Activated CD8-positive, alpha-beta T cell treated with anti-CD3 and anti-CD28 coated beads, Interleukin-2, amount 10 ng/mL, durations not matched to agents 7 days and 5 days (primary cell): ENCODE results near the gene CSNK1G2. TPM values are rescaled to one million over a fixed set of nuclear protein-coding genes. Genes with fewer than 3 reads are reported as not detected.

Experiments used
- ATAC-seq: fragments of 150-1000 bp; cut with Tn5 transposase; one replicate; pipeline ENCODE4 v1.10.0; 2021; ENCODE audit warnings: moderate library complexity
- CTCF ChIA-PET: fragments of 350-600 bp; sonication (Branson Sonifier 250); formaldehyde crosslinking; loops from one replicate; lab custom pipeline; 2021; ENCODE audit warnings: antibody characterized with exemption; lab: Charles Lee
- POLR2A ChIA-PET: fragments of 350-600 bp; sonication (Branson Sonifier 250); formaldehyde crosslinking; loops from one replicate; lab custom pipeline; 2021; ENCODE audit warnings: antibody characterized with exemption; lab: Charles Lee
- DNase-seq: peaks from one replicate; pipeline ENCODE4 v3.0.0-alpha.2; 2020
- H3K27ac Mint-ChIP-seq: one replicate; pipeline ENCODE4 v1.8.0; 2021; ENCODE audit warnings: mild to moderate bottlenecking, mixed read lengths
- H3K27me3 Mint-ChIP-seq: one replicate; pipeline ENCODE4 v1.8.0; 2021; ENCODE audit warnings: low read depth, mixed read lengths
- H3K36me3 Mint-ChIP-seq: one replicate; pipeline ENCODE4 v1.8.0; 2021; ENCODE audit warnings: low read depth, mixed read lengths
- H3K4me1 Mint-ChIP-seq: one replicate; pipeline ENCODE4 v1.8.0; 2021; ENCODE audit warnings: low read depth, mixed read lengths
- H3K4me3 Mint-ChIP-seq: one replicate; pipeline ENCODE4 v1.8.0; 2021; ENCODE audit warnings: mild to moderate bottlenecking, mixed read lengths
- H3K9me3 Mint-ChIP-seq: one replicate; pipeline ENCODE4 v1.8.0; 2022; ENCODE audit warnings: mixed read lengths; ENCODE audit not compliant: insufficient read depth
- total RNA-seq, 2 experiments: library from RNA; stranded (reverse); gene quantifications; one replicate each; pipeline ENCODE4 v1.2.3, GENCODE V29; 2021

CSNK1G2 gene
- total RNA-seq, 2 experiments from 2014 or later: 103 to 105 TPM

DNA sequence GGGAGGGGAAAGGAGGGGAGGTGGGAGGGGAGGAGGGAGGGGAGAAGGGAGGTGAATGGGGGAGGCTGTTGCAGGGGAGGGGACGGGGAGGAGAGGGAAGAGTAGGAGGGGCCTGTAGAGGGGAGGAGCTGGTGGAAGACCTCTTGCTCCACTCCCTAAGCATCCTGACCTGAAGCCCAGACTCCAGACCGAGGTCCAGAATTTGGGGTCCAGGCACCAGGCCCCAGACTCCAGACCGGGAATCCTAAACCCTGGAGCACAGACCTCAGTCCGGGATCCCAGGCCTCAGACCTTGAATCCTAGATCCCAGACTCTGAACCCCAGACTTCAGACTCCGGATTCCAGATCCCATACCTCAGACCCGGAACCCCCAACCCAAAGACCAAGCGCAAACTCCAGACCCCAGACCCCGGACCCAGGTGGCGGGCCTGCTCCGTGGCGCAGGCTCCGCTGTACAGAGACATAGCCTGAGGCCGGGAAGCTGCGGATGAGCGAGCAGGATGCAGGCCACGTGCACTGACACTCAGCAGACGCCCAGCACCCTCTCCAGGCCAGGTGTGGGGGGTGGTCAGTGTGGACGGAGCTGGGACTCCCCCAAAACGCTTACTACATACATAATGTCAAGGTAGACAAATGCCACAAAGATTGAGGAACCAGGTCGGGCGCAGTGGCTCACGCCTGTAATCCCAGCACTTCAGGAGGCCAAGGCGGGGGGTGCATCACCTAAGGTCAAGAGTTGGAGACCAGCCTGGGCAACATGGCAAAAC lies 75.3 kb downstream of the CSNK1G2 start:
- Mint-ChIP-seq H3K4me1 (peaks cover 16% of the 10 kb centered on the region), H3K4me3 (peak overlapping the region; percentile 55), H3K27me3 (no peaks in the 10 kb centered on the region), H3K36me3 (peaks cover 9% of the 10 kb centered on the region), H3K9me3 (no peaks in the 10 kb centered on the region), H3K27ac (no peak overlapping the region)
- ChIA-PET POLR2A (interaction anchor here (0.6 kb wide), 1 partner anchor 79 kb away, joined by 3 read pairs; no protein-coding TSS in a partner anchor), CTCF (no interaction called here)
- no peak for ATAC-seq
- DNase-seq: peak; percentile 75

DNA sequence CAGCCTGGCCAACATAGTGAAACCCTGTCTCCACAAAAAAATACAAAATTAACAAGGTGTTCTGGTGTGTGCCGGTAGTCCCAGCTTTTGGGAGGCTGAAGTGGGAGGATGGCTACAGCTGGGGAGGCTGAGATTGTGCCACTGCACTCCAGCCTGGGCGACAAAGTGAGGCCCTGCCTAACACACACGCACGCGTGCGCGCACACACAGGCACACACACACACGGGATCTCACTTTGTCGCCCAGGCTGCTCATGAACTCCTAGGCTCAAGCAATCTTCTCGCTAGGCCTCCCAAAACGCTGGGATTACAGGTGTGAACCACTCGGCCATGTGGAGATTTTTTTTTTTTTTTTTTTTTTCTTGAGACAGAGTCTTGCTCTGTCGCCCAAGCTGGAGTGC lies 77.8 kb downstream of the CSNK1G2 start:
- no peak overlapping the region for H3K27ac Mint-ChIP-seq
- no peak for DNase-seq
- H3K9me3 Mint-ChIP-seq: no peaks in the 10 kb centered on the region
- H3K4me3 Mint-ChIP-seq: no peak overlapping the region
- POLR2A ChIA-PET: interaction anchor here (0.6 kb wide), 1 partner anchor 266 kb away, joined by 3 read pairs; no protein-coding TSS in a partner anchor
- CTCF ChIA-PET: interaction anchor here (1.1 to 2.7 kb wide), 12 partner anchors 9 to 136 kb away, joined by 3 to 15 read pairs (median 3); no protein-coding TSS in a partner anchor
- ATAC-seq: no peak
- H3K27me3 Mint-ChIP-seq: peaks cover 3% of the 10 kb centered on the region
- no peaks in the 10 kb centered on the region for H3K36me3 Mint-ChIP-seq
- peaks cover 14% of the 10 kb centered on the region for H3K4me1 Mint-ChIP-seq

DNA sequence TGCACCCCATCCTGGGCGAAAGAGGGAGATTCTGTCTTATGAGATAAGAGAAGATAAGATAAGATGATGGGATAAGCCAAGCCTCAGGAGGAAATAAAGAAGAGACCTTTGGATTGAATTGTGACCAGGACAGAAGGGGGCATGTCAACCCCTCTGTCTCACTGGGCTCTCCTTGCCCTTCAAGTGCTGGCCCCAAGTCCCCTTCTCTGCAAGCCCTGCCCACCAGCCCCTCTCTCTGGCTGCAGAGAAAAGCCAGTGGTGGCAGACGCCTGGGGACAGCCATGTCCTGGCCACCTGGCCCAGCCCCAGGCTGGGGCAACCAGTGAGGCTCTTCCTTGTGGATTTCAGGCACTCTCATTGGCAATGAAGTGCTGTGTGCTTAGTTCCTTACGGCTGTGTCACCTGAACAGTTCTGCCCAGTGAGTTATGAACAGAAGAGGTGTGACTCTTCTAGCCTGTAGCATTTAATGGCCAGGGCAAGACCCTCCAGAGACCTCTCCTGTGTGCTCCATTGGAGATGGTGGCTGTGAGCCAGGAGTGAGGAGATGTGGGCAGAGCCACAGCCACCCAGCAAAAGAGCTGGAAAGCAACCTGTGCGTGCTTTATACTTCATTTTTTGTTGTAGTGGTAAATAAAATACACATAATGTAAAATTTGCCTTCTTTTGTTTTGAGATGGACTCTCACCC lies 80.6 kb downstream of the CSNK1G2 start:
- H3K4me3 Mint-ChIP-seq: no peak overlapping the region
- peaks cover 4% of the 10 kb centered on the region for H3K4me1 Mint-ChIP-seq
- H3K27ac Mint-ChIP-seq: no peak overlapping the region
- peaks cover 3% of the 10 kb centered on the region for H3K27me3 Mint-ChIP-seq
- H3K36me3 Mint-ChIP-seq: no peaks in the 10 kb centered on the region
- no peak for DNase-seq
- no peak for ATAC-seq
- peaks cover 3% of the 10 kb centered on the region for H3K9me3 Mint-ChIP-seq
- CTCF ChIA-PET: interaction anchor here (2.4 kb wide), 1 partner anchor 48 kb away, joined by 17 read pairs; no protein-coding TSS in a partner anchor
- POLR2A ChIA-PET: no interaction called here

DNA sequence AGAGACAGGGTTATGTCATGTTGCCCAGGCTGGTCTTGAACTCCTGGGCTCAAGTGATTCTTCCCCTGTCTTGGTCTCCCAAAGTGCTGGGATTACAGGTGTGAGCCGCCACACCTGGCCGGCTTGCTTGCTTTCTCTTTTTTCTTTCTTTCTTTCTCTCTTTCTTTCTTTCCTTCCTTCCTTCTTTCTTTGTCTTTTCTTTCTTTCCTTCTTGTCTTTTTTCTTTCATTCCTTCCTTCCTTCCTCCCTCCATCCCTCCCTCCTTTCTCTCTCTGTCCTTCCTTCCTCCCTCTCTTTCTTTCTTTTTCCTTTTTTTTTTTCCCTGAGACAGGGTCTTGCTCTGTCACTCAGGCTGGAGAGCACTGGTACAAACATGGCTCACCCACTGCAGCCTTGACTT lies 81.3 kb downstream of the CSNK1G2 start:
- Mint-ChIP-seq H3K27me3 (peaks cover 3% of the 10 kb centered on the region), H3K27ac (peak overlapping the region; percentile 46), H3K36me3 (no peaks in the 10 kb centered on the region)

DNA sequence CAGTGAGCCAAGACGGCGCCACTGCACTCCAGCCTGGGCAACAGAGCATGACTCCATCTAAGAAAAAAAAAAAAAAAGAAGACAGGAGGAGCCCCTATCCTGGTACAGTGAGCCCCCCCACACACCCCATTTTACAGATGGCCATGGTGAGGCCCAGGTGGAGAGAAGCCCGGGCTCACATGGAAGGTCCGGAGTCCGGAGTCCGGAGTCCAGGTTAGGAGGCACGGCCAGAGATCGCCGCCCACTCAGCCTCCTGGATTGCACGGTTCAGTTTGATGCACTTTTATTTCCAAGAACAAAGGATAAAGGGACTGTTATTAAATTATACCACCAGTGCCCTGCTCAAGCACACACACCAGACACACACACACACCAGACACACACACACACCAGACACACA lies 85.8 kb downstream of the CSNK1G2 start:
- no peak overlapping the region for H3K4me3 Mint-ChIP-seq
- POLR2A ChIA-PET: no interaction called here
- ATAC-seq: no peak
- no peaks in the 10 kb centered on the region for H3K36me3 Mint-ChIP-seq
- H3K9me3 Mint-ChIP-seq: peaks cover 3% of the 10 kb centered on the region
- CTCF ChIA-PET: no interaction called here
- peaks cover 7% of the 10 kb centered on the region for H3K4me1 Mint-ChIP-seq
- H3K27me3 Mint-ChIP-seq: peaks cover under 1% of the 10 kb centered on the region
- no peak overlapping the region for H3K27ac Mint-ChIP-seq
- no peak for DNase-seq

More for the DNA sequence above, 81.3 kb downstream of the CSNK1G2 start:
- DNase-seq (no peak), ATAC-seq (no peak)
- ChIA-PET CTCF (no interaction called here), POLR2A (interaction anchor here (1.3 kb wide), 1 partner anchor 62 kb away, joined by 7 read pairs; no protein-coding TSS in a partner anchor)
- Mint-ChIP-seq H3K9me3 (peaks cover 3% of the 10 kb centered on the region), H3K4me1 (peaks cover 5% of the 10 kb centered on the region), H3K4me3 (no peak overlapping the region)

DNA sequence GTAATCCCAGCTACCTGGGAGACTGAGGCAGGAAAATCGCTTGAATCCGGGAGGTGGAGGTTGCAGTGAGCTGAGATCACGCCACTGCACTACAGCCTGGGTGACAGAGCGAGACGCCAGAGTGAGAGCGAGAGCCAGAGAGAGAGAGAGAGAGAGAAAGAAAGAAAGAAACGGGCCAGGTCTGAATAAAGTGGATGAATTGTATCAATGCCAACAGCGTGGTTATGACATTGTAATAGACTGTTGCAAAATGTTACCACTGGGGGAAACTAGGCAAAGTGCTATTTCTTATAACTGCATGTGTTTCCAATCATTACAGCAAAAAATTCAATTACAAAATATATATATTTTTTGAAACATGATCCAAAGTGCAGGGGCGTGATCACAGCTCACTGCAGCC lies 86.4 kb downstream of the CSNK1G2 start:
- peaks cover 3% of the 10 kb centered on the region for H3K9me3 Mint-ChIP-seq
- H3K27ac Mint-ChIP-seq: no peak overlapping the region
- no peak for DNase-seq
- peaks cover 13% of the 10 kb centered on the region for H3K4me1 Mint-ChIP-seq
- no peak overlapping the region for H3K4me3 Mint-ChIP-seq
- CTCF ChIA-PET: interaction anchor here (1.2 to 1.3 kb wide), 2 partner anchors 8 to 26 kb away, joined by 3 to 4 read pairs; no protein-coding TSS in a partner anchor
- H3K27me3 Mint-ChIP-seq: no peaks in the 10 kb centered on the region
- POLR2A ChIA-PET: no interaction called here
- no peak for ATAC-seq
- H3K36me3 Mint-ChIP-seq: no peaks in the 10 kb centered on the region

Other genes with a start within 250 kb of the CSNK1G2 start
- not detected for gene ONECUT3, start 187.7 kb upstream of the CSNK1G2 start, total RNA-seq
- gene ATP8B3, start 128.9 kb upstream of the CSNK1G2 start, total RNA-seq: 10 to 100 TPM; 20.2 to 27.8 TPM
- 10 to 100 TPM; 47.9 to 52.9 TPM for gene REXO1, start 92.7 kb upstream of the CSNK1G2 start, total RNA-seq
- gene KLF16, start 77.6 kb upstream of the CSNK1G2 start, total RNA-seq: 10 to 100 TPM; 26.5 to 29.8 TPM
- gene ABHD17A, start 55.7 kb upstream of the CSNK1G2 start, total RNA-seq: 100 to 1,000 TPM; 181 to 196 TPM
- gene ADAT3, start 35.8 kb upstream of the CSNK1G2 start, total RNA-seq: 10 to 100 TPM in 1 of 2 experiments, 1 to 10 TPM in 1; 9.9 to 11.0 TPM
- gene SCAMP4, start 35.8 kb upstream of the CSNK1G2 start, total RNA-seq: 10 to 100 TPM; 29.9 to 37.2 TPM
- gene BTBD2, start 74.5 kb downstream of the CSNK1G2 start, total RNA-seq: 10 to 100 TPM; 48.2 to 53.4 TPM
- gene MKNK2, start 110.1 kb downstream of the CSNK1G2 start, total RNA-seq: 100 to 1,000 TPM; 332 to 348 TPM
- 100 to 1,000 TPM; 235 to 240 TPM for gene MOB3A, start 155.2 kb downstream of the CSNK1G2 start, total RNA-seq
- gene IZUMO4, start 155.7 kb downstream of the CSNK1G2 start, total RNA-seq: 1 to 10 TPM; 8.7 to 9.5 TPM
- gene AP3D1, start 210.4 kb downstream of the CSNK1G2 start, total RNA-seq: 100 to 1,000 TPM in 1 of 2 experiments, 10 to 100 TPM in 1; 91.5 to 100 TPM
- gene DOT1L, start 222.8 kb downstream of the CSNK1G2 start, total RNA-seq: 10 to 100 TPM; 70.6 to 74.3 TPM